Tibial nerve (tissue), 4 donors: ENCODE data around the gene OTOP2. TPM values are rescaled to one million over a fixed set of nuclear protein-coding genes. Genes with fewer than 3 reads are reported as not detected.

Experiments used
- DNase-seq, 2 donors: peaks; one replicate each; pipeline ENCODE4 v3.0.0-alpha.2; 2019; ENCODE audit warnings: low spot score in 2 of 2
- H3K27ac ChIP-seq, 4 donors: fragments of 200-600 bp; sonication (generic) in 3 of 4; one replicate each; pipeline ENCODE4 v1.5.1; 2017 to 2019; ENCODE audit warnings: mild to moderate bottlenecking in 1 of 4
- H3K27me3 ChIP-seq, 2 donors: fragments of 200-600 bp; sonication (generic) in 1 of 2; one replicate each; pipeline versions ENCODE4 v1.5.1 to v1.6.0; 2017 to 2019
- H3K36me3 ChIP-seq, 3 donors: fragments of 200-600 bp; sonication (generic); one replicate each; pipeline ENCODE4 v1.5.1; 2018 to 2019
- H3K4me1 ChIP-seq, 4 donors: fragments of 200-600 bp; sonication (generic) in 3 of 4; one replicate each; pipeline ENCODE4 v1.5.1; 2017 to 2019
- H3K4me3 ChIP-seq, 4 donors: fragments of 200-600 bp; sonication (generic) in 3 of 4; one replicate each; pipeline ENCODE4 v1.5.1; 2017 to 2019; ENCODE audit warnings: mild to moderate bottlenecking in 1 of 4, moderate library complexity in 1 of 4
- H3K9me3 ChIP-seq, 4 donors: fragments of 200-600 bp; sonication (generic) in 3 of 4; one replicate each; pipeline ENCODE4 v1.5.1; 2017 to 2019
- EP300 ChIP-seq, 2 donors: sonication (generic); formaldehyde crosslinking; IDR thresholded peaks; one replicate each; pipeline ENCODE4 v1.6.1; 2017; ENCODE audit warnings: antibody characterized with exemption in 2 of 2, mild to moderate bottlenecking in 1 of 2
- POLR2A ChIP-seq, 2 donors: fragments of 450-650 bp; IDR thresholded peaks; one replicate each; pipeline ENCODE4 v1.6.1; 2017; ENCODE audit warnings: antibody characterized with exemption in 2 of 2, mild to moderate bottlenecking in 2 of 2, moderate library complexity in 2 of 2
- WGBS, 2 donors: methylation state at CpG; one replicate each; pipeline ENCODE4 v1.1.5; 2018; 5-methylcytosine and 5-hydroxymethylcytosine counted together
- total RNA-seq, 4 donors: library from RNA; depleted of rRNA; stranded (reverse); fragments of >200 nt; gene quantifications; one replicate each; pipeline ENCODE4 v1.1.0, GENCODE V29; 2016
- TF ChIP-seq, protein P1 (sequence below), 5 experiments: fragments of 200-600 bp in 3 of 5; fragments of 450-650 bp in 2 of 5; sonication (generic) in 3 of 5; IDR thresholded peaks; one replicate each; pipeline ENCODE4 v1.5.1; 2016 to 2019; ENCODE audit warnings: antibody characterized with exemption in 5 of 5, mild to moderate bottlenecking in 3 of 5, moderate library complexity in 2 of 5

The OTOP2 gene
- total RNA-seq, 4 donors from 2014 or later = not detected

DNA sequence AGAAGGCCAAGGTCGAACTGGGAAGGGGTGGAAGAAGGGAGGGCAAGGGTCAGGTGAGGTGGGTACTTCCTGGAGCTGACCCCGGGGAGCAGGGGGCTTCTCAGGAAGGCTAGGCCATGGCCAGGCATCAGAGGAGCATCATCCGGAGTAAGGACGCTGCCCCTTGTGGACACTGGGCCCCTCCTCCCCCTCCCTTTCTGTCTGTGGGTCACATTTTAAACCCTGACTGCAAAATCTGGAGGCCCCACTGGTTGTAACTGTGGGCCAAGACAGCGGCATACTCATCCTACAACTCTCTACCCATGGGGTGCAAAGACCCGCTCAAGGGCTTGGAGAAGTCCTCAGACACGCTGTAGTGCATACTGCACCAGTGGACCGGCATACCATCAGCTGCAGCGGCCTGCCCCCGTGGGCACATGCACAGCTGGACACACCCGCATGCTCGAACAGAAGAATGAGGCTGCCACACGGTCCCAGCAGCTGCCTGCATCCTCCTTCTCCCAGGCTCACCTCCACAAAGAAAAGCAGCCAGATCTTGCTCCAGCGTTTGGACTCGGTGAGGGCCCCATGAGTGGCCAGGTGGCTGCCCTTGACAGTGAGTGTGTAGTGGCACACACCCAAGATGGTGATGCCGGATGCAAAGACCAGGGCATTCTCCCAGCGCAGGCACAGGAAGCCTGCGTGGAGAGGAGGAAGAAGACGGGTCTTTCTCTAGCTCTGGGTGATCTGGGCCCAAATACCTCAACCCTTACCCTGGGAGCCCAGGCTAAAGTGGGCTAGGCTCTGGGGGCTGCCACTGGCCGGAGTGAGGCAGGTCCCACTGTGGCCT lies 31.8 kb upstream of the OTOP2 start:
- H3K4me3 ChIP-seq = no peak overlapping the region

GRCh38 chr17:74892974-74893911 lies 30.8 kb upstream of the OTOP2 start, which contains the start of gene FADS6:
TSS of gene FADS6 (minus strand) at chr17:74893633. CDS start at chr17:74893595, 38 bp downstream.
- Histone ChIP-seq H3K4me1 (peaks cover 0 to 13% (median 9%) of the 10 kb centered on the region in 4 donors), H3K9me3 (no peaks in the 10 kb centered on the region), H3K27ac (no peak within 1 kb of the TSS), H3K27me3 (peaks cover 0 to 53% of the 10 kb centered on the region in 2 donors), H3K36me3 (no peaks in the 10 kb centered on the region), H3K4me3 (peak within 1 kb of the TSS in 2 of 4 donors; percentile 24 to 33)
- TF ChIP-seq, protein P1, sequence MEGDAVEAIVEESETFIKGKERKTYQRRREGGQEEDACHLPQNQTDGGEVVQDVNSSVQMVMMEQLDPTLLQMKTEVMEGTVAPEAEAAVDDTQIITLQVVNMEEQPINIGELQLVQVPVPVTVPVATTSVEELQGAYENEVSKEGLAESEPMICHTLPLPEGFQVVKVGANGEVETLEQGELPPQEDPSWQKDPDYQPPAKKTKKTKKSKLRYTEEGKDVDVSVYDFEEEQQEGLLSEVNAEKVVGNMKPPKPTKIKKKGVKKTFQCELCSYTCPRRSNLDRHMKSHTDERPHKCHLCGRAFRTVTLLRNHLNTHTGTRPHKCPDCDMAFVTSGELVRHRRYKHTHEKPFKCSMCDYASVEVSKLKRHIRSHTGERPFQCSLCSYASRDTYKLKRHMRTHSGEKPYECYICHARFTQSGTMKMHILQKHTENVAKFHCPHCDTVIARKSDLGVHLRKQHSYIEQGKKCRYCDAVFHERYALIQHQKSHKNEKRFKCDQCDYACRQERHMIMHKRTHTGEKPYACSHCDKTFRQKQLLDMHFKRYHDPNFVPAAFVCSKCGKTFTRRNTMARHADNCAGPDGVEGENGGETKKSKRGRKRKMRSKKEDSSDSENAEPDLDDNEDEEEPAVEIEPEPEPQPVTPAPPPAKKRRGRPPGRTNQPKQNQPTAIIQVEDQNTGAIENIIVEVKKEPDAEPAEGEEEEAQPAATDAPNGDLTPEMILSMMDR (IDR thresholded peaks at IDR 0.05) = no peak
- TF ChIP-seq POLR2A (IDR thresholded peaks at IDR 0.05) (no peak), EP300 (IDR thresholded peaks at IDR 0.05) (no peak)
- no peak for DNase-seq
- WGBS, 2 donors = 4 to 9% methylated on average over 45 to 47 of the region's 86 CpGs

More for the DNA sequence above, 31.8 kb upstream of the OTOP2 start:
- Histone ChIP-seq H3K27me3 (peaks cover 0 to 61% of the 10 kb centered on the region in 2 donors), H3K36me3 (no peaks in the 10 kb centered on the region), H3K9me3 (no peaks in the 10 kb centered on the region), H3K4me1 (peaks cover 0 to 13% (median 9%) of the 10 kb centered on the region in 4 donors), H3K27ac (no peak overlapping the region)
- TF ChIP-seq POLR2A (IDR thresholded peaks at IDR 0.05) (no peak), EP300 (IDR thresholded peaks at IDR 0.05) (no peak)
- TF ChIP-seq, protein P1 (IDR thresholded peaks at IDR 0.05) = no peak
- DNase-seq = no peak
- WGBS, 2 donors = 59 to 69% methylated on average over 16 of the region's 20 CpGs

DNA sequence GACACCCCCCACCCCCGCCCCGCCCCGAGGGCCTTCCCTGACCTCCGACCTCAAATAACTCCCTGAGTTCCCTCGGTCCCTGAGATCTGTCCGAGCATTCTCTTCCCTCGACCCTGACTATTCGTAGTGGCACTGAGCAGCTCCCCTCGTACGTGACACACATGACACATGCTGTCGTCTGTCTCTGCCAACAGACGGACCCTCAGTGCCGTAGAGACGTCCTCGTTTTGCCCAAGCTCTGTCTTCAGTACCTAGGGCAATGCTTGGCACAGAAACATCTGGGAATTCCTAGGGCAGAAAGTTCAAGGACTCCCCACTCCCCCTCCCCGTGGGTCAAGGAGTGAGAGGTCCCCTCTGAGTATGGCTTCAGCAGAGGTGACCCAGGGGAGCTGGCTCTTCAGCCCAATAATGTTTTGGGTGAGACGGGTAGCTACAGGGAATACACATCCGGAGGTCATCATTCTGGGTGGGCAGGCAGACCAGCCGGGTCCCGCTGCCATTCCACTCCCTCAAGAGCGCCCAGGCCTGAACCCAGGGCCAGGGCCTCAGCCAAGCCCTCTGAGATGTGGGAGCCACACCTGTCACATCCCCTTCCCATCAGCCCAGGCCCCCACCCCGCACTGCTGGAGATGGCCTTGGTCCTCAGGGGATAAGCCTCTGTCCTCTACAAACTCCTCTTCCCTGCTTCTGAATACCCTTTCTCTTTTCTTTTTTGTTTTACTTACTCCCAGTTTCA lies 30.0 kb upstream of the OTOP2 start:
- Histone ChIP-seq H3K27me3 (peaks cover 0 to 53% of the 10 kb centered on the region in 2 donors), H3K36me3 (no peaks in the 10 kb centered on the region)

GRCh38 chr17:74898376-74898946 lies 25.6 kb upstream of the OTOP2 start:
- Histone ChIP-seq H3K4me1 (peaks cover 0 to 5% (median 3%) of the 10 kb centered on the region in 4 donors), H3K27ac (no peak overlapping the region), H3K36me3 (no peaks in the 10 kb centered on the region), H3K9me3 (no peaks in the 10 kb centered on the region), H3K27me3 (peaks cover 0 to 41% of the 10 kb centered on the region in 2 donors), H3K4me3 (no peak overlapping the region)
- 79 to 85% methylated on average over 11 of the region's 11 CpGs for WGBS, 2 donors
- TF ChIP-seq, protein P1 (IDR thresholded peaks at IDR 0.05) = no peak
- no peak for TF ChIP-seq EP300 (IDR thresholded peaks at IDR 0.05)
- no peak for DNase-seq

More for the DNA sequence above, 30.0 kb upstream of the OTOP2 start:
- H3K9me3 ChIP-seq = no peaks in the 10 kb centered on the region
- H3K27ac ChIP-seq = no peak overlapping the region
- H3K4me1 ChIP-seq = peaks cover 0 to 13% (median 9%) of the 10 kb centered on the region in 4 donors
- peak overlapping the region in 2 of 4 donors; percentile 24 to 33 for H3K4me3 ChIP-seq
- no peak for DNase-seq
- WGBS, 2 donors = 26 to 28% methylated on average over 17 to 19 of the region's 22 CpGs
- TF ChIP-seq, protein P1 (IDR thresholded peaks at IDR 0.05) = no peak
- TF ChIP-seq EP300 (IDR thresholded peaks at IDR 0.05) (no peak), POLR2A (IDR thresholded peaks at IDR 0.05) (no peak)
